GM20000 (cell line): ENCODE measurements around the gene TNFSF11.
A peak's percentile ranks its signal among the peaks of the same experiment; 100 is the strongest.

Source experiments
- DNase-seq: peaks from one replicate; pipeline ENCODE4 v3.0.0; 2012; ENCODE audit warnings: low spot score
- TF ChIP-seq, protein P1 (sequence below): IDR thresholded peaks from 2 replicates; pipeline ENCODE4 v1.5.1; 2012; ENCODE audit warnings: mild to moderate bottlenecking, control low read depth; ENCODE audit errors: extremely low read depth, missing control alignments

Gene TNFSF11

DNA sequence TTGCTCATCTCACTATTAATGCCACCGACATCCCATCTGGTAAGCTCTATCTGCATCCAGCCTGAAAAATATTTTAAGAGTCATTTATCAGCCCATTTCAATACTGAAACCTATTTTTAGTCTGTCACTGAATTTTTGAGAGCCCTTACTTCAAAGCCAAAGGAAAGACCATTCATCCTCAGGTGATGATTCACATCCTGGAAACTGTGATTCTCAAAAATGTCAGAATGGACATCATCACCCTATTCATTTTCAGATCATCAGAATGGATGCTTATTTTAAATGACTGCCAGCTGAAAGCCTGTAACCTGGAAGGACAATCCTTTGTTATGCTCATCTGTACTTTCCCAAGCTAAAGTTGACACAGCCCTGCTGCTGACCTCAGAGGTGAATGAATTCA is 27.0 kb downstream of the TNFSF11 start:
- TF ChIP-seq, protein P1, sequence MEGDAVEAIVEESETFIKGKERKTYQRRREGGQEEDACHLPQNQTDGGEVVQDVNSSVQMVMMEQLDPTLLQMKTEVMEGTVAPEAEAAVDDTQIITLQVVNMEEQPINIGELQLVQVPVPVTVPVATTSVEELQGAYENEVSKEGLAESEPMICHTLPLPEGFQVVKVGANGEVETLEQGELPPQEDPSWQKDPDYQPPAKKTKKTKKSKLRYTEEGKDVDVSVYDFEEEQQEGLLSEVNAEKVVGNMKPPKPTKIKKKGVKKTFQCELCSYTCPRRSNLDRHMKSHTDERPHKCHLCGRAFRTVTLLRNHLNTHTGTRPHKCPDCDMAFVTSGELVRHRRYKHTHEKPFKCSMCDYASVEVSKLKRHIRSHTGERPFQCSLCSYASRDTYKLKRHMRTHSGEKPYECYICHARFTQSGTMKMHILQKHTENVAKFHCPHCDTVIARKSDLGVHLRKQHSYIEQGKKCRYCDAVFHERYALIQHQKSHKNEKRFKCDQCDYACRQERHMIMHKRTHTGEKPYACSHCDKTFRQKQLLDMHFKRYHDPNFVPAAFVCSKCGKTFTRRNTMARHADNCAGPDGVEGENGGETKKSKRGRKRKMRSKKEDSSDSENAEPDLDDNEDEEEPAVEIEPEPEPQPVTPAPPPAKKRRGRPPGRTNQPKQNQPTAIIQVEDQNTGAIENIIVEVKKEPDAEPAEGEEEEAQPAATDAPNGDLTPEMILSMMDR, result no peak
- DNase-seq, result no peak

DNA sequence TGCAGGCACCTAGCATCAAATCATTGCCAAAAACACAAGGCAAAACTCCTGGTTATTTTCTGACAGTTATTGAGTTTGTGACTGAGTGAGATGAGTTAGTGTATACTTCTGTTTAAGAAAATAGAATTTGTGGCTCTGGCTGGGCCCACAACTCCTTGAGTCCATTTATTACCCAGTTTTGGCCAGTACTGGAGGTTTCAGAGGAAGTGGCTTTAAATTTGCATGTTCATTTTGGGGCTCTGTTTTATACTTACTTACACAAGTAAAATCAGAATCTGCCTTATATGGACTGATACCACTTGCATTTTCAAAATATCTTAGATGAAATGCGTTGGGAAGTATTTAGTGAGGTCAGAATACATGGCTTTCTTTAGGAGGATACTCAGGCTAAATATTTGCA is 29.0 kb downstream of the TNFSF11 start:
- DNase-seq, result peak; percentile 34
- TF ChIP-seq, protein P1, result no peak

DNA sequence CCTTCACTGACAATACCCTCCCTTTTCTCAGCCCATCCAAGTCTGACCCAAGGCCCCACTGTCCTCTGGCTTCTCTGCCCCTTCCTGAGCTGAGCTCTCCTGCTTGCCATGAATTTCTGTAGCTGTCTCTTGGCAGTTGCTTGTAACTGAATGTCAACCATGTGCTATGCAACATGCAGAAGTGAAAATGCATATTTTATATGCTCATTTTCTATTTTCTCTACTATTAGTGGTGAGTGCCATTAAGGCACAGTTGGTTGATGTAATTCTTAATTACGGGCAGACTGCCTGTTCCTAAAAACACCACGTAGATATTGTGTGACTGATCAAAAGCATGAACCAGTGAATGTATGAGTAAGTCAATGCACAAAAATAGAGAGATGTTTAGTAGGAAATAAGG is 29.6 kb downstream of the TNFSF11 start:
- TF ChIP-seq, protein P1, result no peak
- DNase-seq, result no peak

DNA sequence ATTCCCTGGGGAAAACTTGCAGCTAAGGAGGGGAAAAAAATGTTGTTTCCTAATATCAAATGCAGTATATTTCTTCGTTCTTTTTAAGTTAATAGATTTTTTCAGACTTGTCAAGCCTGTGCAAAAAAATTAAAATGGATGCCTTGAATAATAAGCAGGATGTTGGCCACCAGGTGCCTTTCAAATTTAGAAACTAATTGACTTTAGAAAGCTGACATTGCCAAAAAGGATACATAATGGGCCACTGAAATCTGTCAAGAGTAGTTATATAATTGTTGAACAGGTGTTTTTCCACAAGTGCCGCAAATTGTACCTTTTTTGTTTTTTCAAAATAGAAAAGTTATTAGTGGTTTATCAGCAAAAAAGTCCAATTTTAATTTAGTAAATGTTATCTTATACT is 33.6 kb downstream of the TNFSF11 start:
- TF ChIP-seq, protein P1, result no peak
- no peak for DNase-seq

DNA sequence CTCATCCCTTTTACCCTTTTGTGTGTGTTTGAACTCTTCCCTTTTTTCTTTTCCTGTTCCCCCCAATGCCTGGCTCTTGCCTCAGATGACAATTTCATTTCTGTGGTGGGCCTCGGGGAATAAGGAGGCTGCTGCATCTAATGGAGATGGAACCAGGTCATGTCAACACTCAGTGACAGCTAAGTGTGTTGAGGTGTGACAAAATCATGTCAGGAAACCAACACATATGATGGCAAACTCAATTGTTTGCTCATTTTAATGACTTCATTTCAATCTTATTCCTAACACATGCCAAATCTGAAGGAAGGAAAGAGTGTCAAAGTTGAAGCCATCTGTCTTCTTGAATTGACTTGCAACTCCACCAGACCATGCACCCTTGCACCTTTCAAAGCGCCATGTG is 36.7 kb downstream of the TNFSF11 start:
- DNase-seq, result no peak
- TF ChIP-seq, protein P1, result no peak

DNA sequence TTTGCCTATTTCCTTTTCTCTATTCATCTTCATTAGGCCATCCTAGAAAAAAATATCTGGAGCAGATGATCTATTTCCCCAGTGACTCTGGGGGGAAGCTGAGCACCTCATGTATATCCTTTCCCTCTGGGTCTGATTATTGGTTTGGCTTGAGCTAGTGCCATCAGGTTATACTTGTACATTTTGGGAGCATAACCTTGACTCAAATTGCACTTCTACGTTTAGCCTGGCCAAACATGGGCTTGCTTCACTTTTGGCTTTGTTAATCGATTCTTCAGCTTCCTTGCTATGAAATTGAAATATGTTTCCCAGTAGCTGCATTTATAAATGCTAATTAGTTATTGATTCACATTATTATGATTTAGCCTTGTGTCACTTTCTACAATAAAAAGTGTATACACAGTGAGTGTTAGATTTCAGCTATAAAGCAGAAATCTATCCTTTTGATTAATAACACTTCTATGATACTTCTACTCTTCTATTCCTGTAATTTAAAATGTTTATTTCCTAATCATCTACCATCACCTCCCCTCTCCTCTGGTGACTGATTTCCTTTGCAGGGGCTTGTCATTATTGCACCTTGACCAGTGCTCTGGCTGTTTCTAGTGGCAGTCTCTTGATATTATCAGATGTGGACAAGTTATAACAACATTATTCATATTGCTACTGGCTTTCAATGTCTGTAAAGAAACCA is 37.3 kb downstream of the TNFSF11 start:
- TF ChIP-seq, protein P1, result no peak
- no peak for DNase-seq

DNA sequence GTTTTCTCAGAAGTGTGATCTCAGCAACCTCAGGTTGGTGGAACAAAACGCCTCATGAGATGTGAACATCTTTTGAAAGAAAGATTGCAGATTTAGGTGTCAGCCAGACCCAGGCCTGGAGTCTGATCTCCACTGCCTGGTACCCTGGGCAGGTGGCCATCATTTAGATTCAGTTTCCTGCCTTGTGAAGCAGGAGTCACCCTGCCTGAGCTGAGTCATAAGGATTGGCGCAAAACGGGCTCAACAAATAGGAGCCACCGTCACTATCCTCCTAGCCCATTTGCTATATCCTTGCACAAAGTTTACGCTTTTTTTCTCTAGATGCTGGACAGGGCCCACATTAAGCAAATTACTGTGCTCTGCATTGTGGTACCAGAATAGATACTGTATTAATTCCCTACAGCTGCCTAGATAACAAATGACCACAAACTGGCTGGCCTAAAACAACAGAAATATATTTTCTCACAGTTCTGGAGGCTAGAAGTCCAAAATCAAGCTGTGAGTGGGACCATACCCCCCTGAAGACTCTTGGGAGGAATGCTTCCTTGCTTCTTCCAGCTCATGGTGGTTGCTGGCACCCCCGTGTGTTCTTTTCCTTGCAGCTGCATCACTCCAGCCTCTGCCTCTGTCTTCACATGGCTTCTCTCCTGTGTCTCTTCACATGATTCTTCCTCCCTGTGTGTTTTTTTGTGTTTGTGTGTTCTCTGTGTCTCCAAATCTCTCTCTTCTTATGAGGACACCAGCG is 38.2 kb downstream of the TNFSF11 start:
- no peak for DNase-seq
- TF ChIP-seq, protein P1, result no peak
